OCI-LY1 (cell line): Measurements from ENCODE around the gene COLQ.

ENCODE experiments used
- H2AFZ ChIP-seq: fragments of 200-600 bp; sonication (generic), shearing (Covaris generic); 2 replicates; pipeline ENCODE4 v1.6.0; 2014; ENCODE audit warnings: antibody characterized with exemption, mild to moderate bottlenecking, low read length
- H3F3A ChIP-seq: fragments of 200-600 bp; sonication (generic), shearing (Covaris generic); 2 replicates; pipeline ENCODE4 v1.6.0; 2014; ENCODE audit warnings: mild to moderate bottlenecking, antibody characterized with exemption, low read length, moderate library complexity; ENCODE audit not compliant: insufficient read depth
- H3K27ac ChIP-seq: fragments of 200-600 bp; sonication (generic); 2 replicates; pipeline ENCODE4 v1.5.1; 2014; ENCODE audit warnings: low read length, mixed run types, mild to moderate bottlenecking, low read depth; ENCODE audit not compliant: poor library complexity, severe bottlenecking
- H3K27me3 ChIP-seq: fragments of 200-600 bp; sonication (generic); 2 replicates; pipeline ENCODE4 v1.6.0; 2014; ENCODE audit warnings: antibody characterized with exemption, mild to moderate bottlenecking, low read length, moderate library complexity; ENCODE audit not compliant: insufficient read depth
- H3K36me3 ChIP-seq: fragments of 200-600 bp; sonication (generic); 2 replicates; pipeline ENCODE4 v1.6.1; 2014; ENCODE audit warnings: mild to moderate bottlenecking, antibody characterized with exemption, low read length, moderate library complexity, mixed read lengths; ENCODE audit not compliant: insufficient read depth
- H3K4me1 ChIP-seq: fragments of 200-600 bp; sonication (generic); 2 replicates; pipeline ENCODE4 v1.5.1; 2014; ENCODE audit warnings: mild to moderate bottlenecking, low read length, moderate library complexity; ENCODE audit not compliant: insufficient read depth, severe bottlenecking
- H3K4me2 ChIP-seq: fragments of 200-600 bp; sonication (generic), shearing (Covaris generic); 2 replicates; pipeline ENCODE4 v1.6.1; 2014; ENCODE audit warnings: low read length
- H3K4me3 ChIP-seq: fragments of 200-600 bp; sonication (generic); 2 replicates; pipeline ENCODE4 v1.5.1; 2014; ENCODE audit warnings: low read length, low read depth, mild to moderate bottlenecking, mixed read lengths; ENCODE audit not compliant: poor library complexity, severe bottlenecking
- H3K79me2 ChIP-seq: fragments of 200-600 bp; shearing (Covaris generic); 2 replicates; pipeline ENCODE4 v1.6.1; 2016; ENCODE audit warnings: mixed run types, low read length, mixed read lengths; ENCODE audit not compliant: insufficient read depth
- H3K9ac ChIP-seq: fragments of 200-600 bp; sonication (generic), shearing (Covaris generic); 2 replicates; pipeline ENCODE4 v1.6.1; 2014; ENCODE audit warnings: mild to moderate bottlenecking, low read length, mixed read lengths
- H3K9me2 ChIP-seq: fragments of 200-600 bp; sonication (generic), shearing (Covaris generic); 2 replicates; pipeline ENCODE4 v1.6.1; 2014; ENCODE audit warnings: low read depth, mild to moderate bottlenecking, low read length, mixed read lengths
- H3K9me3 ChIP-seq: fragments of 200-600 bp; shearing (Covaris generic); 2 replicates; pipeline ENCODE4 v1.6.1; 2014; ENCODE audit warnings: low read length, mixed read lengths
- H4K20me1 ChIP-seq: fragments of 200-600 bp; sonication (generic), shearing (Covaris generic); 2 replicates; pipeline ENCODE4 v1.6.0; 2016; ENCODE audit warnings: mild to moderate bottlenecking, low read length; ENCODE audit not compliant: insufficient read depth
- EZH2 ChIP-seq: fragments of 200-600 bp; sonication (generic), shearing (Covaris generic); IDR thresholded peaks from 2 replicates; pipeline ENCODE4 v1.8.0; 2017; ENCODE audit warnings: borderline replicate concordance, mixed run types, mild to moderate bottlenecking, antibody characterized with exemption, low read length, moderate library complexity, mixed read lengths
- TF ChIP-seq, protein P1 (sequence below): fragments of 200-600 bp; sonication (generic), shearing (Covaris generic); IDR thresholded peaks from 2 replicates; pipeline ENCODE4 v1.5.1; 2017; ENCODE audit warnings: mild to moderate bottlenecking, antibody characterized with exemption, low read length, moderate library complexity, mixed read lengths

COLQ gene

DNA sequence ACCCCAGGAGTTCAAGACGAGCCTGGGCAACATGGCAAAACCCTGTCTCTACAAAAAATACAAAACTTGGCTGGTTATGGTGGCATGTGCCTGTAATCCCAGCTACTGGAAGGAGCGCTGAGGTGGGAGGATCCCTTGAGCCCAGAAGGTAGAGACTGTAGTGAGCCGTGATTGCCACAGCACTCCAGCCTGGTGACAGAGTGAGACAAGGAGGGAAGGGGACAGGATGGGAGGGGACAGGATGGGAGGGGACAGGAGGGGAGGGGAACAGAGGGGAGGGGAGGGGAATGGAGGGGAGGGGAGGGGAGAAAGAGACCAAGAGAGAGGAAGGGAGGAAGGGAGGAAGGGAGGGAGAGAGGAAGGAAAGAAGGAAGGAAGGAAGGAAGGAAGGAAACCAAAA, 11.0 kb downstream of the COLQ start:
- Histone ChIP-seq H3K9me2 (no peaks in the 10 kb centered on the region), H4K20me1 (no peaks in the 10 kb centered on the region), H3K4me3 (no peak overlapping the region), H3K4me1 (no peaks in the 10 kb centered on the region), H3K9ac (no peak overlapping the region), H3K79me2 (no peaks in the 10 kb centered on the region), H2AFZ (no peak overlapping the region), H3F3A (no peaks in the 10 kb centered on the region), H3K36me3 (no peaks in the 10 kb centered on the region), H3K4me2 (no peak overlapping the region), H3K27ac (no peak overlapping the region), H3K27me3 (peaks cover 8% of the 10 kb centered on the region; the same call in 1 of the 2 replicates), H3K9me3 (no peaks in the 10 kb centered on the region)
- TF ChIP-seq, protein P1, sequence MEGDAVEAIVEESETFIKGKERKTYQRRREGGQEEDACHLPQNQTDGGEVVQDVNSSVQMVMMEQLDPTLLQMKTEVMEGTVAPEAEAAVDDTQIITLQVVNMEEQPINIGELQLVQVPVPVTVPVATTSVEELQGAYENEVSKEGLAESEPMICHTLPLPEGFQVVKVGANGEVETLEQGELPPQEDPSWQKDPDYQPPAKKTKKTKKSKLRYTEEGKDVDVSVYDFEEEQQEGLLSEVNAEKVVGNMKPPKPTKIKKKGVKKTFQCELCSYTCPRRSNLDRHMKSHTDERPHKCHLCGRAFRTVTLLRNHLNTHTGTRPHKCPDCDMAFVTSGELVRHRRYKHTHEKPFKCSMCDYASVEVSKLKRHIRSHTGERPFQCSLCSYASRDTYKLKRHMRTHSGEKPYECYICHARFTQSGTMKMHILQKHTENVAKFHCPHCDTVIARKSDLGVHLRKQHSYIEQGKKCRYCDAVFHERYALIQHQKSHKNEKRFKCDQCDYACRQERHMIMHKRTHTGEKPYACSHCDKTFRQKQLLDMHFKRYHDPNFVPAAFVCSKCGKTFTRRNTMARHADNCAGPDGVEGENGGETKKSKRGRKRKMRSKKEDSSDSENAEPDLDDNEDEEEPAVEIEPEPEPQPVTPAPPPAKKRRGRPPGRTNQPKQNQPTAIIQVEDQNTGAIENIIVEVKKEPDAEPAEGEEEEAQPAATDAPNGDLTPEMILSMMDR = no peak
- no peak for TF ChIP-seq EZH2

DNA sequence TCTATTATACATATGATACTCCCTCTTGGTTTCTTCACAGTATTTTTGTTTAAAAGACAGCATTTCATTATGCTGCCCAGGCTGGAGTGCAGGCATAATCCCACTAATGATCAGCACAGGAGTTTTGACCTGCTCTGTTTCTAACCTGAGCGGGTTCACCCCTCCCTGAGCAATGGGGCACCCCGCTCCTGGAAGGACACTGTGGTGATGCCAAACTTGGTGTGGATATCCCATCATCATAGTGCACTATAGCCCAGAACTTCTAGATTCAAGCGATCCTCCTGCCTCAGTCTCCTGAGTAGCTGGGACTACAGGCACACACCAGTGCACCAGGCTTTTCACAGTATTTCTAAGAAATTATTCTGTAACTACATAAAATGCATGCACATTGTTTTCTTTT, 14.9 kb downstream of the COLQ start:
- Histone ChIP-seq H3K9me3 (no peaks in the 10 kb centered on the region), H3K27ac (no peak overlapping the region), H3K27me3 (peaks cover 4% of the 10 kb centered on the region; the same call in 1 of the 2 replicates), H3K36me3 (no peaks in the 10 kb centered on the region), H3K4me3 (no peak overlapping the region), H3K9ac (no peak overlapping the region), H2AFZ (no peak overlapping the region), H3K4me1 (no peaks in the 10 kb centered on the region), H3K4me2 (no peak overlapping the region), H4K20me1 (no peaks in the 10 kb centered on the region), H3K79me2 (no peaks in the 10 kb centered on the region), H3F3A (no peaks in the 10 kb centered on the region), H3K9me2 (no peaks in the 10 kb centered on the region)
- no peak for TF ChIP-seq EZH2
- TF ChIP-seq, protein P1 = no peak

DNA sequence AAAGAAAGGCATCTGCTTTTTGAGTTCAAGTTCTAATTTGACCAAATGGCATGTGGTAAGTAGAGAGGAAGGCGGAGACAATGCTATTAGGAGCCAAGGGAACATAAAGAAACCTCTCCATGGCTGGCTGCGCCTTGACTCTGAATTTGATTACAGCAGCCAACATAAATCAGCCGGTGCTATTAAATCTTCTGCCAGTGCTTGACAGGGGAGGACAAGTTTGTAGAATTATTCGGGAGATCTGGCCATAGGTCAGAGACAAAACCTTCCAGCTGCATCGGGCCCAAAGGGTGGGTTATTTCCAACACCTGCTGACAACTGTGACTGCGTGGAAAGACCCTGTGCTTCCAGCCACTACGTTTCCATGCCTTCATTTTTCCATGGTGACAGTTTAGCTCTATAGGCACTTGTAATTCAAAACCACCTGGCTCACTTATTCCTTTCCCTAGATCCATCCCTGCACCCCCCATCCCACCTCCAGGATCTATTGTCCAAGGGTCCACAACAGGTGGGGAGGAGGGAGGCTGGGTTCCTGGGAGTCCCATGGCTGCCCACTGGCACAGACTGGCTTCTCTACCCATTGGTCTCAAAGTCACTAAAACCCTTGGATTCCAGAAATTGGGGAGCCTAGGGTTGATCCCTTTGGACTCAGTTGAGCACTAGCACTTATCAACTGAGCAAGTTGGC, 15.9 kb downstream of the COLQ start:
- no peak overlapping the region for H3K27ac ChIP-seq
- no peak overlapping the region for H2AFZ ChIP-seq
- no peaks in the 10 kb centered on the region for H3F3A ChIP-seq
- H3K9ac ChIP-seq = no peak overlapping the region
- H3K27me3 ChIP-seq = peaks cover 7% of the 10 kb centered on the region
- H3K4me2 ChIP-seq = no peak overlapping the region
- H3K4me3 ChIP-seq = no peak overlapping the region
- no peaks in the 10 kb centered on the region for H3K36me3 ChIP-seq
- TF ChIP-seq EZH2 = no peak
- TF ChIP-seq, protein P1 = no peak
- no peaks in the 10 kb centered on the region for H4K20me1 ChIP-seq
- H3K4me1 ChIP-seq = no peaks in the 10 kb centered on the region
- no peaks in the 10 kb centered on the region for H3K9me3 ChIP-seq
- H3K9me2 ChIP-seq = no peaks in the 10 kb centered on the region
- H3K79me2 ChIP-seq = no peaks in the 10 kb centered on the region
